ENCODE results near the gene ERO1A.

Gene ERO1A

GRCh38 chr14:52693036-52693435 is 2.3 kb downstream of the ERO1A start:
- no peak overlapping the region for H3K4me3 ChIP-seq (ENCODE audit: low read depth, low read length)

DNA sequence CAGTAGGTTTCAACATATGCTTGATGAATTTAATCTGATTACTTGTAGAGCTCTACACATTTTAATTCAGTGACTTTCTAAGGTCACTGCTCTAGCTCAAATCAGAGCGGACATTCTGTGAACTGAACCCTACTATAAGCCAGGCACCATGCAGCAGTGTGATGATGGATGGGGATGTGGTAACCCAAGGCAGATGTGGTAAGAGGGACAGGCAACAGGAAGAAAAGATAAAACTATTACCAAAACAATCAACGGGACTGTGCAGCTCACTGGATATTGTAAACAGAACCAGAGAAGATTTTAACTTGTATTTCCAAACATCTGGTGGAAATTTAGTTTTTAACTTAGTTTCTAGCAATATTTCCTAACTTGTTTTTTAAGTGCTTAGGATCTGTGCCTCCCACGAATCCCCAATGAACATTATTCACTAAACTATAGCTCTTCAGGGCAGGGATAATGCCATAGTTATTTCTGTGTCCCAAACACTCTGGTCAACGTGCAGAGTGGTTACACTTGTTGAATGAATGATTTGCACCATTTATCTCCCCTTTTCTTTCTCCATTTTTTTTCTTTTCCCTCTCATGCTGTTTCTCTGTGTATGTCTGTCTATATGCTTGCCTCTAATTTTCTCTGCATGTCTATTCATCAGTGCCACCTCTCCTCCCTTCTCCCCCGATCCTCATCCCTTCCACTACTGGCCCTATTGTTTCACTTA is 3.0 kb downstream of the ERO1A start:
- no peaks in the 10 kb centered on the region for H3K9me3 ChIP-seq (ENCODE audit: control insufficient read depth, insufficient read depth, low read length)
- H3K27me3 ChIP-seq (ENCODE audit: control insufficient read depth, insufficient read depth, low read length), result peaks cover 4% of the 10 kb centered on the region
- H3K4me3 ChIP-seq (ENCODE audit: low read depth, low read length), result no peak overlapping the region
- no peak overlapping the region for H3K9ac ChIP-seq (ENCODE audit: low read depth, low read length)
- H3K36me3 ChIP-seq (ENCODE audit: control insufficient read depth, insufficient read depth, low read length), result no peaks in the 10 kb centered on the region
- no peaks in the 10 kb centered on the region for H3K4me1 ChIP-seq (ENCODE audit: control insufficient read depth, insufficient read depth, low read length)

More at GRCh38 chr14:52693036-52693435, 2.3 kb downstream of the ERO1A start:
- Histone ChIP-seq H3K9ac (ENCODE audit: low read depth, low read length) (no peak overlapping the region), H3K4me1 (ENCODE audit: control insufficient read depth, insufficient read depth, low read length) (no peaks in the 10 kb centered on the region), H3K9me3 (ENCODE audit: control insufficient read depth, insufficient read depth, low read length) (no peaks in the 10 kb centered on the region), H3K27me3 (ENCODE audit: control insufficient read depth, insufficient read depth, low read length) (peaks cover 4% of the 10 kb centered on the region), H3K36me3 (ENCODE audit: control insufficient read depth, insufficient read depth, low read length) (no peaks in the 10 kb centered on the region)

DNA sequence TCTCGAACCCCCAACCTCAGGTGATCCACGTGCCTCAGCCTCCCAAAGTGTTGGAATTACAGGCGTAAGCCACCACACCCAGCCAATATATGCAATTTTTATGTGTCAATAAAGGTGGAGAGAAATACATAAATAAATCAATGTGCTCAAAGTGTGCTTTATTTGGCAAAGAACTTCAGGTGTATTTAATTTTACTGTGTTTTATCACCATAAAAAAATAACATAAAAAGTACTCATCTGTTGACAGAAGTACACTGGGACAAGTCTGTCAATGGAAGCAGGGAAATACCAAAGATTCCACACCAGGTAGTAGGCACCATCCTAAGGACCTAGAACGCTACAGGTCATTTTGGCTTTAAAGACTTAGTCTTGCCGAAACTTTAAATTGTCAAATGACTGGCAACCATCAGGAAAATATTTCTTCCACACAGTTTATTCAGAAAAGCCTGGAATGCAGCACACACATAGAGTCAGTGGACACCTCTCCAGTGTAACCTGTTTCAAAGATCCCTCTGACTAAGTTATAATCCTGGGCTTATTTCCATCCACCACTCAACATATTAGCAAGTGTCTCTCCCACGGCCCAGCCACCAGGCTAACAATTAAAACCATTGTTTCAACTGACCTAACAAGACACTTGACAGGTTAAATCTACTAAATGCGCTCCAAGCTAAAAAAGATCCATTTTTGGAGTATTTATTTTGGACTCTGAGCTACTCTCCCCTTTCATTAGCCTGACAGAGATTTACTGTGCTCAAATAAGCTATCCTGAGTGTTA is 4.2 kb downstream of the ERO1A start:
- Histone ChIP-seq H3K27me3 (ENCODE audit: control insufficient read depth, insufficient read depth, low read length) (peaks cover 4% of the 10 kb centered on the region), H3K4me3 (ENCODE audit: low read depth, low read length) (no peak overlapping the region), H3K36me3 (ENCODE audit: control insufficient read depth, insufficient read depth, low read length) (no peaks in the 10 kb centered on the region), H3K4me1 (ENCODE audit: control insufficient read depth, insufficient read depth, low read length) (no peaks in the 10 kb centered on the region), H3K9me3 (ENCODE audit: control insufficient read depth, insufficient read depth, low read length) (no peaks in the 10 kb centered on the region), H3K9ac (ENCODE audit: low read depth, low read length) (no peak overlapping the region)

DNA sequence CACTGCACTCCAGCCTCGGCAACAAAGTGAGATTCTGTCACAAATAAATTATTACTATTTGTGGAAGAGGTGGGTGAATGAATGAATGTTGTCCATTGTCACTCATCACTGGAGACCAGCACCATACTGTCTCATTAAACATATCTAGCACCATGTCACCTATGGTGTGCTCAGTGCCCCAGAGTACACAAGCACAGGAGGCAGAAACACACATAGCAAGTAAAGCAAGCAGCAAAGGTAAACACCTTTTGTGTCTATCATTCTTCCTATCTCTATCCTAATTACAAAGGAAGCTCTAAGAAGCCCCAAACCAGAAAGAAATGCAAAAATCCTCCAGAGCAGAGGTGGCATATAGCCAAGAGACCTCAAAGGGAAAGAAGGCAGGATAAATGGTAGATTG is 9.2 kb downstream of the ERO1A start:
- Histone ChIP-seq H3K9me3 (ENCODE audit: control insufficient read depth, insufficient read depth, low read length) (no peaks in the 10 kb centered on the region), H3K9ac (ENCODE audit: low read depth, low read length) (no peak overlapping the region), H3K4me1 (ENCODE audit: control insufficient read depth, insufficient read depth, low read length) (peaks cover 8% of the 10 kb centered on the region), H3K27me3 (ENCODE audit: control insufficient read depth, insufficient read depth, low read length) (no peaks in the 10 kb centered on the region), H3K4me3 (ENCODE audit: low read depth, low read length) (no peak overlapping the region), H3K36me3 (ENCODE audit: control insufficient read depth, insufficient read depth, low read length) (no peaks in the 10 kb centered on the region)

DNA sequence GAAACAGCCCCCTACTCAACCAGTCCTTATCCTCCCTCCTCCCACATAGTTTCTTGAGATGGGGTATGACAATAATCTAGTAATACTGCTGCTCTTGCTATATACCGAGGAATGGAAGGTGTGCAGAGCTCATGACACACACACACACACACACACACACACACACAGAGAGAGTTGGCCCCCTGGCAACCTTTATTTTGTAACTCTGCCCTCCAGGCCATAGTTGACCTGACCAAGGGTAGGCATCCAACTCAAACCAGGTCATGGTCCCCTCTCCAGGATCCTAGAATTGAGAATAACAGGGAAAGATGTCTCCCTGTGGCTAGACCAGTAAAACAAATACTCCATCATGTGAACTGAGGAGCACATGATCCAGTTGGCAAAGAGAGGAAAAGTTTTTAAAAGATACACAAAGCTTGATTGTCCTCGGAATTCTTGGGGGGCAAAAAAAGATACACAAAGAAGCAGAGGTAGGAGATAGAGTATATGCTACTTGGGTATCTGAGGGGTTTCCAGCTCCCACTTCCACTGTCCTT is 11.3 kb downstream of the ERO1A start:
- no peaks in the 10 kb centered on the region for H3K36me3 ChIP-seq (ENCODE audit: control insufficient read depth, insufficient read depth, low read length)
- H3K4me1 ChIP-seq (ENCODE audit: control insufficient read depth, insufficient read depth, low read length), result peaks cover 8% of the 10 kb centered on the region
- H3K27me3 ChIP-seq (ENCODE audit: control insufficient read depth, insufficient read depth, low read length), result no peaks in the 10 kb centered on the region
- H3K9me3 ChIP-seq (ENCODE audit: control insufficient read depth, insufficient read depth, low read length), result no peaks in the 10 kb centered on the region
- H3K4me3 ChIP-seq (ENCODE audit: low read depth, low read length), result no peak overlapping the region
- H3K9ac ChIP-seq (ENCODE audit: low read depth, low read length), result no peak overlapping the region

GRCh38 chr14:52678591-52678990 is 16.8 kb downstream of the ERO1A start:
- Histone ChIP-seq H3K4me1 (ENCODE audit: control insufficient read depth, insufficient read depth, low read length) (no peaks in the 10 kb centered on the region), H3K36me3 (ENCODE audit: control insufficient read depth, insufficient read depth, low read length) (no peaks in the 10 kb centered on the region), H3K9me3 (ENCODE audit: control insufficient read depth, insufficient read depth, low read length) (no peaks in the 10 kb centered on the region), H3K27me3 (ENCODE audit: control insufficient read depth, insufficient read depth, low read length) (no peaks in the 10 kb centered on the region), H3K4me3 (ENCODE audit: low read depth, low read length) (no peak overlapping the region), H3K9ac (ENCODE audit: low read depth, low read length) (no peak overlapping the region)

DNA sequence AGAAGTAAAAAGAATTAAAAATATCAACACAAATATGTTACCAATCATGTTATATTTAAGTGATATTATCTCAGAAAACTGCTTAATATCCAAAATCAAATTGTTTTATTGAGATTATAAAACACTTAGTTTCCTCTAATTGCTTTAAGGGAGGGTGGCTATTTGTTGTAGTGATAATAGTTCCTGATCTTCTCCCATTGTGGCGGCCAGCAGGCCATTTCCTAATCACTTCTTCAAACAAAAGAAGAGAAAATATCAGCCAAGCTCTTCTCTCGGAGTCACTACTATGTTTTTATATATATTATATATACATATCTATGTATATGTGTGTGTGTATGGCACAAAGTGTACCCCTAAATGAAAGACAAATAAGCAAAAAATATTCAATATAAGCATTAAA is 31.5 kb downstream of the ERO1A start:
- Histone ChIP-seq H3K4me1 (ENCODE audit: control insufficient read depth, insufficient read depth, low read length) (peaks cover 4% of the 10 kb centered on the region), H3K9ac (ENCODE audit: low read depth, low read length) (no peak overlapping the region), H3K27me3 (ENCODE audit: control insufficient read depth, insufficient read depth, low read length) (no peaks in the 10 kb centered on the region), H3K9me3 (ENCODE audit: control insufficient read depth, insufficient read depth, low read length) (no peaks in the 10 kb centered on the region), H3K36me3 (ENCODE audit: control insufficient read depth, insufficient read depth, low read length) (no peaks in the 10 kb centered on the region), H3K4me3 (ENCODE audit: low read depth, low read length) (no peak overlapping the region)

GRCh38 chr14:52661314-52661713 is 34.0 kb downstream of the ERO1A start:
- H3K9me3 ChIP-seq (ENCODE audit: control insufficient read depth, insufficient read depth, low read length), result no peaks in the 10 kb centered on the region
- peaks cover 4% of the 10 kb centered on the region for H3K4me1 ChIP-seq (ENCODE audit: control insufficient read depth, insufficient read depth, low read length)
- H3K9ac ChIP-seq (ENCODE audit: low read depth, low read length), result no peak overlapping the region
- H3K4me3 ChIP-seq (ENCODE audit: low read depth, low read length), result no peak overlapping the region
- H3K27me3 ChIP-seq (ENCODE audit: control insufficient read depth, insufficient read depth, low read length), result no peaks in the 10 kb centered on the region
- H3K36me3 ChIP-seq (ENCODE audit: control insufficient read depth, insufficient read depth, low read length), result no peaks in the 10 kb centered on the region

DNA sequence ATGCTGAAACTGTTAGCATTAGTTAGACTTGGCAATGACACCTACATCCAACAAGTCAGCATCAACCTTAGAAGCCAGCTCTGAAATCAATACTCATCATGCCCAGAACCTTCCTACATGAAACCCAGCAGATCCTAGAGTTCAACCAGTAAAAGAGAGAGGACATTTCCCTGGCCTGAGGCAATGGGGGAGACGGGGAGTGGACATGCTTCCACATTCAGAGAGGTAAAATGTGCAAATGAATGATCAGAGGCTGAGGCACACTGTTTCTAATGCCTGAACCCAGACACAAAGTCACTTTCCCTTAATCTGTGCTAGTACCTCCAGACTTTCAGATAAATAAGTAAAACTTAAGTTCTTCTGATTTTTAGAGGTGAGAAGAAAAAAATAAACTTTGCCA is 34.5 kb downstream of the ERO1A start:
- Histone ChIP-seq H3K4me3 (ENCODE audit: low read depth, low read length) (no peak overlapping the region), H3K4me1 (ENCODE audit: control insufficient read depth, insufficient read depth, low read length) (peaks cover 4% of the 10 kb centered on the region), H3K9ac (ENCODE audit: low read depth, low read length) (no peak overlapping the region), H3K9me3 (ENCODE audit: control insufficient read depth, insufficient read depth, low read length) (no peaks in the 10 kb centered on the region), H3K36me3 (ENCODE audit: control insufficient read depth, insufficient read depth, low read length) (no peaks in the 10 kb centered on the region), H3K27me3 (ENCODE audit: control insufficient read depth, insufficient read depth, low read length) (no peaks in the 10 kb centered on the region)

- no peak overlapping the region for H3K4me3 ChIP-seq (ENCODE audit: low read depth, low read length)
- no peaks in the 10 kb centered on the region for H3K9me3 ChIP-seq (ENCODE audit: control insufficient read depth, insufficient read depth, low read length)
- H3K36me3 ChIP-seq (ENCODE audit: control insufficient read depth, insufficient read depth, low read length), result no peaks in the 10 kb centered on the region
- H3K9ac ChIP-seq (ENCODE audit: low read depth, low read length), result no peak overlapping the region
- H3K4me1 ChIP-seq (ENCODE audit: control insufficient read depth, insufficient read depth, low read length), result peaks cover 4% of the 10 kb centered on the region
- no peaks in the 10 kb centered on the region for H3K27me3 ChIP-seq (ENCODE audit: control insufficient read depth, insufficient read depth, low read length)
Observed at GRCh38 chr14:52660325-52660724, 35.0 kb downstream of the ERO1A start.

DNA sequence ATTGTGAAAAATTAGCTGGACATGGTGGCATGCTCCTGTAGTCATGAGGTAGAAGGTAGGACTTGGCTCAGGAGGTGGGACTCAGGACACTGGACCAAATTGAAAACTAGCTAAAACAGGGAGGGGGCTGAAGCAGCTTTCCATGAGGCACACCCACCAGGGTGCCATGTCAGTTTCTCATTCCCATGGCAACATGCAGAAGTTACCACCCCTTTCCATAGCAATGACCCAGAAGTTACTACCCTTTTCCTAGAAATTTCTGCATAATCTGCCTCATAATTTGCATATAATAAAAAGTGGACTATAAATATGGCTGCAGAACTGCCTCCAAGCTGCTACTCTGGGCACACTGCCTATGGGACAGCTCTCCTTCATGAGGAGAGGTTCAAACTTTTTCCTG is 38.5 kb downstream of the ERO1A start:
- Histone ChIP-seq H3K9me3 (ENCODE audit: control insufficient read depth, insufficient read depth, low read length) (no peaks in the 10 kb centered on the region), H3K4me3 (ENCODE audit: low read depth, low read length) (no peak overlapping the region), H3K36me3 (ENCODE audit: control insufficient read depth, insufficient read depth, low read length) (no peaks in the 10 kb centered on the region), H3K9ac (ENCODE audit: low read depth, low read length) (no peak overlapping the region), H3K4me1 (ENCODE audit: control insufficient read depth, insufficient read depth, low read length) (no peaks in the 10 kb centered on the region), H3K27me3 (ENCODE audit: control insufficient read depth, insufficient read depth, low read length) (no peaks in the 10 kb centered on the region)

DNA sequence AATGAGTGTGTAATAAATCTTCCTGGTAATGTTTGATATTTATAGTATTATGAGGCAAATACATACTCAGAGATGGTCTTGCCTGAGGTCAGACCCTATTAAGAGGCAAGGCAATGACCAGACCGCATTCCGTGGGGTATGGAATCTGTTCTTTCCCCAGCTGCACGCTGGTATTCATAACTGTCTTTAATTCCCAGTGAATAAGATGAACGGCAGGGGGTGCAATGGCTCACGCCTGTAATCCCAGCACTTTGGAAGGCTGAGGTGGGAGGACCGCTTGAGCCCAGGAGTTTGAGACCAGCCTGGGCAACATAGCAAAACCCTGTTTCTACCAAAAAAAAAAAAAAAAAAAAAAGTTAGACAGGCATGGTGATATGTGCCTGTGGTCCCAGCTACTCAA is 44.6 kb downstream of the ERO1A start:
- H3K27me3 ChIP-seq (ENCODE audit: control insufficient read depth, insufficient read depth, low read length), result no peaks in the 10 kb centered on the region
- H3K9me3 ChIP-seq (ENCODE audit: control insufficient read depth, insufficient read depth, low read length), result no peaks in the 10 kb centered on the region
- no peaks in the 10 kb centered on the region for H3K4me1 ChIP-seq (ENCODE audit: control insufficient read depth, insufficient read depth, low read length)
- no peak overlapping the region for H3K4me3 ChIP-seq (ENCODE audit: low read depth, low read length)
- no peak overlapping the region for H3K9ac ChIP-seq (ENCODE audit: low read depth, low read length)
- no peaks in the 10 kb centered on the region for H3K36me3 ChIP-seq (ENCODE audit: control insufficient read depth, insufficient read depth, low read length)

Measured in iPS-15b (cell line).